ENCODE results near the gene ADGRL3.

Gene ADGRL3

DNA sequence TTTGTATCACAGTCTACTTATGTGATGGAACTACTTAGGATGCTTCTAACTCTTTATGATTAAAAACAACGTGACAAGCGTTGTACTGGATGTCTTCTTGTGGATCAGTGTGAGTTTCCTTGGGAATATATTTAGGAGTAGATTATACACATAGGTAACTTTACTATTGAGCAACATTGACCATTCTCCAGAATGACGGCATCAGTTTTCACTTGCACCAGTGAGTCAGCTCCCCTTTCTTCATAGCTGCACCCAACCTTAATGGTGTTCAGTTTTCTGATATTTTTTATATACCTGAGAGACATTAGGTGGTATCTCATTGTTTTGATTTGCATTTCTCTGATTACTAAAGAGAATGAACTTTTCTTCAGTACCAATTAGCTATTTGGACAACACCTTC is 343.9 kb downstream of the ADGRL3 start:
- no peak for DNase-seq (ENCODE audit: extremely low spot score)
- no peak for TF ChIP-seq CTCF (IDR thresholded peaks at IDR 0.05; ENCODE audit: control extremely low read depth, extremely low read depth, low read depth, missing control alignments)
- POLR2A ChIA-PET: interaction anchor here (0.6 kb wide), 1 partner anchor 12 kb away, joined by 3 read pairs; no protein-coding TSS in a partner anchor
- CTCF ChIA-PET: no interaction called here

- CTCF ChIA-PET: no interaction called here
- no peak for DNase-seq (ENCODE audit: extremely low spot score)
- POLR2A ChIA-PET: no interaction called here
- TF ChIP-seq CTCF (IDR thresholded peaks at IDR 0.05; ENCODE audit: control extremely low read depth, extremely low read depth, low read depth, missing control alignments): no peak
Observed at GRCh38 chr4:61545902-61546480, 345.9 kb downstream of the ADGRL3 start.

- CTCF ChIA-PET: no interaction called here
- DNase-seq (ENCODE audit: extremely low spot score): no peak
- POLR2A ChIA-PET: no interaction called here
- no peak for TF ChIP-seq CTCF (IDR thresholded peaks at IDR 0.05; ENCODE audit: control extremely low read depth, extremely low read depth, low read depth, missing control alignments)
Observed at GRCh38 chr4:61549336-61549735, 349.2 kb downstream of the ADGRL3 start.

- DNase-seq (ENCODE audit: extremely low spot score): no peak
- no peak for TF ChIP-seq CTCF (IDR thresholded peaks at IDR 0.05; ENCODE audit: control extremely low read depth, extremely low read depth, low read depth, missing control alignments)
- ChIA-PET POLR2A (no interaction called here), CTCF (no interaction called here)
Observed at GRCh38 chr4:61553557-61554125, 353.5 kb downstream of the ADGRL3 start.

DNA sequence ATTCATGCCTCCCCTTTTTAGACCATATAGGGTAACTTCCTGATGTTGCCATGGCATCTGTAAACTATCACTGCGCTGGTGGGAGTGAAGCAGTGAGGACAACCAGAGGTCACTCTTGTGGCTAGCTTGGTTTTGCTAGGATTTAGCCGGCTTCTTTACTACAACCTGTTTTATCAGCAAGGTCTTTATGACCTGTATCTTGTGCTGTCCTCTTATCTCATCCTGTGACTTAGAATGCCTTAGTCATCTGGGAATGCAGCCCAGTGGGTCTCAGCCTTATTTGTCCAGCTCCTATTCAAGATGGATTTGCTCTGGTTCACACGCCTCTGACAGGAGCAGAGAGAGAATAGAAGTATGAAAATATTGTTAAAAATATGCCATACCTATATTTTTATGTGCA is 355.7 kb downstream of the ADGRL3 start:
- no peak for DNase-seq (ENCODE audit: extremely low spot score)
- TF ChIP-seq CTCF (IDR thresholded peaks at IDR 0.05; ENCODE audit: control extremely low read depth, extremely low read depth, low read depth, missing control alignments): no peak
- POLR2A ChIA-PET: no interaction called here
- CTCF ChIA-PET: no interaction called here

DNA sequence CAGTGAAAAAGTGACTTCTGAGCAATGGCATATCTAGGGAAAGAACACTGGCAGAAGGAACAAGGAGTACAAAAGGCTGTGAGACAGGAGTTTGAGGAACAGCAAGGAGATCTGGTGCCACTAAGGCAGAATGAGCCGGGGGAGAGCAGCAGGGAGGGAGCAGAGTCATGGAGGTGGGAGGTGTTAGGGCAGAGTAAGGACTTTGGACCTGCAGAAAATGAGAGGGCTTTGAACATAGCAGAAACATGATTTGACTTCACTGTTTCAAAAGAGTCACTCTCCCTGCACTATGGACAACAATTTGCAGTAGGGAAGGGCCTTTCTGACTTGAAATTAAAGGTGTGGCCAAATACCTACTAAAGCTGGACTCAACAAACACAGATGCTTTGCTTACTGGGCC is 356.2 kb downstream of the ADGRL3 start:
- ChIA-PET POLR2A (no interaction called here), CTCF (no interaction called here)
- no peak for TF ChIP-seq CTCF (IDR thresholded peaks at IDR 0.05; ENCODE audit: control extremely low read depth, extremely low read depth, low read depth, missing control alignments)
- no peak for DNase-seq (ENCODE audit: extremely low spot score)

Measured in GM10248 (cell line).